HepG2 (cell line): ENCODE measurements around the gene TMEM129. TPM values are rescaled to one million over a fixed set of nuclear protein-coding genes. Genes with fewer than 3 reads are reported as not detected.

ENCODE experiments used
- CEBPB ChIP-seq: IDR thresholded peaks from 2 replicates; pipeline ENCODE4 v1.6.1; 2011; ENCODE audit warnings: low read depth, low read length, improper control_type of control experiment, borderline replicate concordance
- RNF219 ChIP-seq: sonication (generic); formaldehyde crosslinking; IDR thresholded peaks from 2 replicates; pipeline ENCODE4 v1.5.0; 2020; ENCODE audit warnings: mild to moderate bottlenecking, missing genetic modification reagents
- SOX13 ChIP-seq, 3 experiments: fragments of 450-650 bp in 1 of 3; sonication (generic) in 1 of 3; formaldehyde crosslinking in 1 of 3; IDR thresholded peaks in 2 of 3; conservative IDR thresholded peaks in 1 of 3; 2 replicates each; pipeline versions ENCODE4 v1.5.0 to v1.6.1; 2016 to 2020; ENCODE audit warnings: antibody characterized with exemption in 1 of 3, mild to moderate bottlenecking in 1 of 3, missing compliant biosample characterization in 1 of 3, missing genetic modification reagents in 1 of 3, moderate library complexity in 1 of 3
- ZNF646 ChIP-seq: sonication (generic); formaldehyde crosslinking; IDR thresholded peaks from 2 replicates; pipeline ENCODE4 v1.9.0; 2021; ENCODE audit warnings: mild to moderate bottlenecking, missing genetic modification reagents
- polyA plus RNA-seq, 8 experiments: library from polyadenylated mRNA; depleted of rRNA in 3 of 8; stranded (reverse) in 7 of 8; unstranded in 1 of 8; fragments of >200 nt; fragmentation: Illumina TruSeq in 4 of 8; extraction: Trizol in 4 of 8; gene quantifications; 2 replicates each; pipeline versions ENCODE4 v1.2.1 to v1.2.3, GENCODE V29; 2011 to 2016; ENCODE audit warnings: low read depth in 4 of 8, missing spikeins in 1 of 8, mixed read lengths in 1 of 8; ENCODE audit not compliant: insufficient read depth in 1 of 8
- total RNA-seq, 5 experiments: library from RNA; depleted of rRNA; stranded (reverse); fragments of >200 nt; fragmentation: Illumina TruSeq; extraction: Trizol; gene quantifications; 2 replicates each; pipeline ENCODE4 v1.2.3, GENCODE V29; 2016; ENCODE audit warnings: low read depth in 1 of 5

Gene TMEM129
- total and polyA plus RNA-seq, 2 of the 13 experiments (the other 11 are each of a cell fraction or from before 2014, with no cell fraction given) = 19.0 to 25.8 TPM

- TF ChIP-seq CEBPB (no peak), RNF219 (CRISPR knock-in tag) (no peak), ZNF646 (CRISPR knock-in tag) (no peak), SOX13 (IDR thresholded peaks at IDR 0.05) (no peak), SOX13 (CRISPR knock-in tag; conservative IDR thresholded peaks at IDR 0.05 in 1 of 2, IDR thresholded peaks at IDR 0.05 in 1 of 2) (no peak)
These were observed 46.1 kb upstream of the TMEM129 start (continued) for GRCh38 chr4:1767061-1767769.
